IPS-NIHi7 (cell line): Measurements from ENCODE around the gene YWHAB.

Experiments
- DNase-seq: peaks from one replicate; pipeline ENCODE4 v3.0.0; 2012; ENCODE audit warnings: mixed read lengths; ENCODE audit errors: extremely low spot score

Gene YWHAB

GRCh38 chr20:44911264-44911921 is 25.9 kb downstream of the YWHAB start:
- peak; percentile 94 for DNase-seq

- DNase-seq: no peak
Observed at GRCh38 chr20:44912189-44912588, 26.7 kb downstream of the YWHAB start.

DNA sequence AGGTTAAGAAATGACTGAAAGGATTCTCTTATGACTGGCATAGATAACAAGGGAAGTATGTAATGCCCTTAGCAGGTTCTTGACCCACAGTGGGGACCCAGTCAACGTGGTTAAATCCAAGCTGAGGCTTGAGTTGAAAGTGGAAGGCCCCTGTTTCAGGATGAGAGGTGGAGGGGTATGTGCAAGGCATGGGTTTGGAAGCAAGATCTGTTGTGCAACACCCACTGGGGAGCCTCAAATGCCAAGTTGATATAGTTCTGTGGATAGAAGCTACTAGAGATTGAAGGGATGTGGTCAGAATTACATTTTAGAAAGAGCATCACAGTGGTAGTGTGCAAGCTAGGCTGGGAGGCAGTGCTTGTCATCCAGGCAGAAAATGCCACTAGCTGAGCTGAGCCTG is 29.4 kb downstream of the YWHAB start:
- no peak for DNase-seq

GRCh38 chr20:44916586-44916985 is 31.1 kb downstream of the YWHAB start:
- no peak for DNase-seq

DNA sequence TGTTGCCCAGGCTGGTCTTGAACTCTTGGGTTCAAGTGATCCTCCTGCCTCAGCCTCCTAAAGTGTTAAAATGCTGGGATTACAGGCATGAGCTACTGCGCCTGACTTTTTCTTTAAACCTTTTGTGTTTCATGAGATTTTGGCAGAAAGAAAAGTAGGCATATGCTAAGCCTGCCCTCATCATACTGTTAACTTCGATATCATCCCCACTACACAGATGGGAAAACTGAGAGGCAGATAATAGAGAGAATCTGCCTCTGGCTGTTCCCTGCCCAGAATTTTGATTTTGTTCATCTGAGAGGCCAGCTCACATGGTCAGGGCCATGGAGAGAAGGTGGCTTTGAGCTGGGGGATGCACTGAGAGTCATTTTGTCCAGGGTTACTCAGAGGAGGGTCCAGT is 31.9 kb downstream of the YWHAB start:
- DNase-seq: no peak

DNA sequence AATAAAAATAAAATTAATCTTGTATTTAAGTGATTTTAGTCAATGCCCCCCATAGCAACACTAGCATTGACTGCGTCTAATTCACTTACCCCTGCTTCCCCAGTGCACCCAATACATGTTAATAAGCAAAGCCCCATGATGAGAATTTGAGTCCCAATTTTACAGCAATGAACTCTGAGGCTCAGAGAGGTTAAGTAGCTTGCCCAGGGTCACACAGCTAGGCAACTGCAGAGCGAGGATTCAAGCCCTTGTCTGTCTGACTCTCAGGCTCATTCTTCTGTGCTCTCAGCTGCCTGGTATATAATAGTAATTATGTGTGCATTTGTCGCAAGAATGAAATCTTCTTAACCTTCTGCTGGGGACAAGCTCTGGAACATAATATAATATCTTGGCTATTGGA is 32.8 kb downstream of the YWHAB start:
- no peak for DNase-seq

DNA sequence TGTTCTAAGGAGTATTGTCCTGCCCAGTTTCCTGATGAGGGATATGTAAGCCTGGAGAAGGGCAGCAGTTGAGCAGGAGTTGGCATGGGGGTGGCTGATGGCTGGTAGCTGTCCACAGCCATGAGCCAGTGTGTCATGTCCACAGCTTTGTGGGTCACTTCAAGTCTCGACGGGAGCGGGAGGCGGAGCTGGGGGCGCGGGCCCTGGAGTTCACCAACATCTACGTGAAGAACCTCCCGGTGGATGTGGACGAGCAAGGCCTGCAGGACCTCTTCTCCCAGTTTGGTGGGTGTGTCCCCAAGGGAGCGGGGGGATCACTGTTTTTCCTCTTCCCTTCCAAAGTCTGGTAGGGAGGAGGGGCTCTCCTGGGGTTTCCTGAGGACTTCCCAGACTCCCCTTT is 33.3 kb downstream of the YWHAB start:
- DNase-seq: no peak

- no peak for DNase-seq
Observed at GRCh38 chr20:44921447-44921846, 35.9 kb downstream of the YWHAB start.

DNA sequence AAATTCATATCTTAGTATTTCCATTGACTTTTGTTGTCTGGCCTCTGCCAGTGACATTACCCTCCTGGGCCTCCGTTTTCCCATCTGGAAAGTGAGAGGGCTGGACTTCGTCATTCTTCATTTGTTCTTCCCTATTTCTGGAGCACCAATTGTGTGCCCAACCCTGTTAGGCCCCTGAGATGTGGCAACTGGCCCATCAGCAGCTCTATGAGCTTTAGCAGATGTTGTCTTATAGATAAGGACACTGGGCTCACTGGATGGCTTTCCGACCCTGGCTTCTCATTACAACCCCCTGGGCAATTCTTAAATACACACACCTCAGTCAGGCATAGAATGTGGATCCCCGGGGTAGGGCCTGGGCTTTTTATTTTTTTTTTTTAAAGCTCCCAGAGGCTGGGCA is 39.0 kb downstream of the YWHAB start:
- no peak for DNase-seq

DNA sequence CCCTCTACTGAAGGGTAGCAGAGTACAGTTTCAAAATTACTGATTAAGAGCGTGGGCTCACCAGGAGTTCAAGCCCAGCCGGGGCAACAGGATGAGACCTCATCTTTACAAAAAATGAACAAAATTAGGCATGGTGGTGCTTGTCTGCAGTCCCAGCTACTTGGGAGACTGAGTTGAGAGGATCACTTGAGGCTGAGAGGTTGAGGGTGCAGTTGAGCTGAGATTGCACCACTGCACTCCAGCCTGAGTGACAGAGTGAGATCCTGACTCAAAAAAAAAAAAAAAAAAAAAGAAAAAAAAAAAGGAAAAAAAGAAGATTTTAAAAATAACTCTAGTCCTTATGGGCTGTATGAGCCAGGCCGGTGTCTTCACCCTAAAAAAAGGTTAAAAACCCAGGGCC is 43.1 kb downstream of the YWHAB start:
- no peak for DNase-seq

DNA sequence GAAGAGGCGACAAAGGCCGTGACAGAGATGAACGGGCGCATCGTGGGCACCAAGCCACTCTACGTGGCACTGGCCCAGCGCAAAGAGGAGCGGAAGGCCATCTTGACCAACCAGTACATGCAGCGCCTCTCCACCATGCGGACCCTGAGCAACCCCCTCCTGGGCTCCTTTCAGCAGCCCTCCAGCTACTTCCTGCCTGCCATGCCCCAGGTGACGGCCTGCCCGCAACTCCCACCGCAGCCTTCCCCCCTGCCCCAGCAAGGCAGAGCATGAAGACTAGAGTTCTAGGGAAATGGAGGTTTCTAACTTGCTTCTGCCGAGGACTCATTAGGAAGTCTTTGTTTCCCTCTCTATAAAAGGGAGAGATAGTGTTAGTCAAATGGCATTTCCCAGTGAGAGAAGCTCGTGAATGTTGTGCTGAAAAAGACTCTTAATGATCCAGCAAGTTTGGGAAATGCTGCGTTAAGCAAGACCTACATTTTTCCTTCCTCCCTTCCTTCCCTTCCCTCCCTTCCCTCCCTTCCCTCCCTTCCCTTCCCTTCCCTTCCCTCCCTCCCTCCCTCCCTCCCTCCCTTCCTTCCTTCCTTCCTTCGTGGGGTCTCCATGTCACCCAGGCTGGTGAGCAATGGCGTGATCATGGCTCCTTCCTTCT is 45.1 kb downstream of the YWHAB start:
- DNase-seq: no peak

- DNase-seq: no peak
Observed at GRCh38 chr20:44931911-44932310, 46.4 kb downstream of the YWHAB start.

GRCh38 chr20:44932916-44933315 is 47.4 kb downstream of the YWHAB start:
- DNase-seq: no peak

DNA sequence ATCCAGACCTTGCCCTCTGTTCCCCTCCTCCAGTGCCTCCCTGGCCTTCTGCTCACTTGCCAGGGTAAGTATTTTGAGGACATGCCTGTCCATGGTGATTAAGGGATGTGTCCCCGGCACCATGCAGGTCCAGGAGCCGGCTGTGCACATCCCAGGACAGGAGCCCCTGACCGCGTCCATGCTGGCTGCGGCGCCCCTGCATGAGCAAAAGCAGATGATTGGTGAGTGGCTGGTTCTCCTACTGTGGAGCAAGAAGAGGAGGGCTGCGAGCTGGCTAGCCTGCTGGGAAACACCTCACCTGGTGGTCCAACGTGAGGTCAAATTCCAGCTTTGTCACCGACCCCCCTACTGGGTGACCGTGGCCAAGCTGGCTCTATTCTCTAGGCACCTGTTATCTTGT is 51.0 kb downstream of the YWHAB start:
- DNase-seq: no peak

- no peak for DNase-seq
Observed at GRCh38 chr20:44938637-44939036, 53.1 kb downstream of the YWHAB start.

DNA sequence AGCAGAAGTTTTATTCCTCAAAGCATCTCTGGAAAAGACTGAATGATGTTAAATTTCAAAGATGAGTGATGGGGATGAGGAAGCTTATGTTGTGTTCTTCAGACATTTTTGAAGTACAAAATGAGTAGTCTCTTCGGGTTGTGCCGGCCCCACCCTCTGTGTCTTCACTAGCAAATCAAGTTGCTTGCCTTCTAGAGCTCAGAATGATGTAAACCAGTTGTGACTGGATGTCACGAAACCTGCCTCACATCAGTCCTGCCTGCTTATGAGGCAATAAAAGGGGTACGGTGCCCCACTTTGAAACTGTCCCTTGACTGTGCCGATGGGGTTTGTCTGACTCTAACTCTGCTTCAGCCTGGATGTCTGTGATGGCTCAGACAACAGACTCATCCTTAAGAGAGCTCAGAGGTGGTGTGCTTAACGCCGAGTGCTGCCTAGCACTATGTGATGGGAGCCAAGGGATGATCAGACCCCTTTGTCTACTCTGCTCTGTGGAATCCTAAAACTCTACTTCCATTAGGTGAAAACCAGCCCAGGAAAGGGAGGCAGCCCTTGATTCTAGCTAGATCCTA is 55.7 kb downstream of the YWHAB start:
- DNase-seq: no peak

- no peak for DNase-seq
Observed at GRCh38 chr20:44942264-44942973, 56.9 kb downstream of the YWHAB start.

GRCh38 chr20:44943828-44944227 is 58.3 kb downstream of the YWHAB start:
- no peak for DNase-seq

- no peak for DNase-seq
Observed at GRCh38 chr20:44945261-44945660, 59.8 kb downstream of the YWHAB start.

- no peak for DNase-seq
Observed at GRCh38 chr20:44946271-44946852, 60.9 kb downstream of the YWHAB start.

DNA sequence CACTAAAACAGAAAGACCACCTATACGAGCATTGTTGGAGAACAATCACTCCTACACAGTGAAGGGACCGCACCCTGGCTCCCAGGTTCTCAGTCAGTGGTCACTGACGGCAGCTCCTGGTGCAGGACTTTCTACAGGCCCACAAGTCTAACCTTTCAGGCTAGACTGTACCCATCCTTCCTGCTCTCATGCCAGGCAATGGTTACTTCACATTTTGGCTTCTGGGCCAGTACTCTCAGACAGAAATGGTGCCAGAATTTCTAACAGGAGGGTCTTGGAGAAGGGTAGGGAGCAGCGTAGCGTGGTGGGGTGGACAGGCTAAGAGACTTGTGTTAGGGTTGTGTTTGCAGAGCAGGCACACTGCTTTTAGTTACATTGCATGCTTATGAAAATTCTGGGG is 62.6 kb downstream of the YWHAB start:
- DNase-seq: no peak

- no peak for DNase-seq
Observed at GRCh38 chr20:44948513-44948912, 63.0 kb downstream of the YWHAB start.
